ENCODE measurements around the gene SUSD1.
"Not testable (repeated sequence)": the region's sequence is repeated elsewhere in the genome, so short reads cannot be mapped to it uniquely, and the experiment has no call there.

SUSD1 gene

DNA sequence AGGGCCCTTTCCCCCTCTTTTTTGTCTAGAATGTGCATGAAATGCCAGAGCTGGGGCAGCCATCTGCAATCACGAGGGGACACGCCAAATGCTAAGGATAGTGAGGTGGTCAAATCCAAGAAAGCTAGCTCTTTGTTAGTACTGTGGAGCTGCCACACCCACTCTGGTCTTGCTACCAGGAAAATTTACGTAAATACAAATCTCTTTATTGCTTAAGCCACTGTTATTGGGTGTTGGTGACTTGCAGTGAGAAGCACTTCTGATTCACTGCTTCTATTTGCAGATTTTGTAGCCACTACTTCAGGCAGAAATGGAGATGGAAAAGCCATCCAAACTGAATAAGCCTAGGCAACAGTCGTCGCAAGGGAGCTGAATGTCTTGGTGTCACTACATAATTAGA, 25.6 kb upstream of the SUSD1 start:
- TF ChIP-seq, protein P1, sequence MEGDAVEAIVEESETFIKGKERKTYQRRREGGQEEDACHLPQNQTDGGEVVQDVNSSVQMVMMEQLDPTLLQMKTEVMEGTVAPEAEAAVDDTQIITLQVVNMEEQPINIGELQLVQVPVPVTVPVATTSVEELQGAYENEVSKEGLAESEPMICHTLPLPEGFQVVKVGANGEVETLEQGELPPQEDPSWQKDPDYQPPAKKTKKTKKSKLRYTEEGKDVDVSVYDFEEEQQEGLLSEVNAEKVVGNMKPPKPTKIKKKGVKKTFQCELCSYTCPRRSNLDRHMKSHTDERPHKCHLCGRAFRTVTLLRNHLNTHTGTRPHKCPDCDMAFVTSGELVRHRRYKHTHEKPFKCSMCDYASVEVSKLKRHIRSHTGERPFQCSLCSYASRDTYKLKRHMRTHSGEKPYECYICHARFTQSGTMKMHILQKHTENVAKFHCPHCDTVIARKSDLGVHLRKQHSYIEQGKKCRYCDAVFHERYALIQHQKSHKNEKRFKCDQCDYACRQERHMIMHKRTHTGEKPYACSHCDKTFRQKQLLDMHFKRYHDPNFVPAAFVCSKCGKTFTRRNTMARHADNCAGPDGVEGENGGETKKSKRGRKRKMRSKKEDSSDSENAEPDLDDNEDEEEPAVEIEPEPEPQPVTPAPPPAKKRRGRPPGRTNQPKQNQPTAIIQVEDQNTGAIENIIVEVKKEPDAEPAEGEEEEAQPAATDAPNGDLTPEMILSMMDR (IDR thresholded peaks at IDR 0.05; ENCODE audit: control insufficient read depth, extremely low read depth, insufficient read depth), result no peak
- H3K4me3 ChIP-seq (ENCODE audit: low read depth, low read length), result no peak overlapping the region
- DNase-seq (ENCODE audit: low read depth), result no peak

DNA sequence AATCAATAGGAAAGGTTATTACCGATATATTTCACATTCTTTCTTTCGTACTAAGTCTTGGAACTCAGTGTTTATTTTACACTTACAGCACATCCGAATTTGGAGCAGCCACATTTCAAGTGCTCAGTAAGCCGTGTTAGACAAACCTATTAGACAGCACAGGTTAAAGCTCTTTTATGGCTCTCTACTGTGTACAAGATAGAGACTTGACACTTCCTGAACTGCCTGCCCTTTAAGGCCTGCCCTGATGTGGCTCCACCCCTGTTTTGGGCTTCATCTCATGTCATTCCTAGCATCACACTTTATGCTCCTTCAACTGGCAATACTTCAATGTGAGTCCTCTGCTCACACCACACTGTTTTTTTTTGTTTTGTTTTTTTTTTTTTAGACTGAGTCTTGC, 23.5 kb upstream of the SUSD1 start:
- no peak overlapping the region for H3K4me3 ChIP-seq (ENCODE audit: low read depth, low read length)
- no peak for DNase-seq (ENCODE audit: low read depth)
- TF ChIP-seq, protein P1 (IDR thresholded peaks at IDR 0.05; ENCODE audit: control insufficient read depth, extremely low read depth, insufficient read depth), result no peak

DNA sequence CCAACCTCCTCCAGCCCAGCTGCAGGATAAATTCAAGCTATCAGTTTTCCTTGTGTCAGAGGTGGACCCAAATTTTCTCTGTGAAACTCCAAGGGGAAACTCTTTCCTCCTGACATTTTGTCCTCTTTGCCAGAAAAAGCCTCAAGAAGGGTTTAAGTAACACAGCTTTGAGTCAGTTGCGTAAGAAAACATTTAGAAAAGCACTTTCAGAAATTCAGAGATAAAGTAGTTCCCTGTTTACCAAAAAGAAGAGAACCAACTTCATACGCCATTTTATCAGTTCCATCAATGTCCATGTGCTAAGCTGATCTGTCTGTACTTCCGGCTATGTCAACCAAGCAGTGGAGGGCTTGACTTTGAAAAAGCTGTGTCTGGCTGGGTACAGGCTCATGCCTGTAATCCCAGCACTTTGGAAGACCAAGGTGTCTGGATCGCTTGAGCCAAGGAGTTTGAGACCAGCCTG, 19.9 kb upstream of the SUSD1 start:
- TF ChIP-seq, protein P1 (IDR thresholded peaks at IDR 0.05; ENCODE audit: control insufficient read depth, extremely low read depth, insufficient read depth), result no peak
- no peak overlapping the region for H3K4me3 ChIP-seq (ENCODE audit: low read depth, low read length)
- no peak for DNase-seq (ENCODE audit: low read depth)

DNA sequence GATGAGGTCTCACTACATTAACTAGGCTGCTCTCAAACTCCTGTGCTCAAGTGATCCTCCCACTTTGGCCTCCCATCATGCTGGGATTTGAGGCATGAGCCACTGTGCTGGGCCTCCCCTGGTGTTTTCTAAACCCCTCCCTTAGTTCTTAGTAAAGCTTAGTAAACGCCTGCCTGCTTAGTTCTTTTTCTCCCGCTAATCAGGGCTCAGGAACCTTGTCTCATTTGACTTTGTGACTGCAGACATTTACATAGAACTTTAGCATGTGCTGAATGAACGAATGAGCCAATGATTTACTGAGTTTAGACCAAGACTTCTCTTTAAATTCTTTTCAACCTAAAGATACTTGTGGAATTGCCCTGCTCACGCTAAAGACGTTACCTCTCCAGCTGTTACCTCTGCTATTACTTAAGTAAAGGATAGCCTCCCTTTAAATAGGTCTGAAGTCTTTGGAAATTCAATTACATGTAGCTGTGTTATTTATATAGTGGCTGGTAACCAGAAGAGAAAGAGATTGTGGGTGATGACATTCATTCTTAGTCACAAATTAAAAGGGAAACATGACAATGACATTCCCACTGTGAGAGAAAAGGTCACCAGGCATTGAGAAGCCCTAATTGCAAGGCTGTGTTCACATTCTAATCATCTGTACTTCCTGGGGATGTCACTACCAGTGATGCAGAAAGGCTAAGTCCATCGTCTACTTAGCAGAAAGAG, 18.6 kb upstream of the SUSD1 start:
- no peak for DNase-seq (ENCODE audit: low read depth)
- H3K4me3 ChIP-seq (ENCODE audit: low read depth, low read length), result no peak overlapping the region
- TF ChIP-seq, protein P1 (IDR thresholded peaks at IDR 0.05; ENCODE audit: control insufficient read depth, extremely low read depth, insufficient read depth), result no peak

DNA sequence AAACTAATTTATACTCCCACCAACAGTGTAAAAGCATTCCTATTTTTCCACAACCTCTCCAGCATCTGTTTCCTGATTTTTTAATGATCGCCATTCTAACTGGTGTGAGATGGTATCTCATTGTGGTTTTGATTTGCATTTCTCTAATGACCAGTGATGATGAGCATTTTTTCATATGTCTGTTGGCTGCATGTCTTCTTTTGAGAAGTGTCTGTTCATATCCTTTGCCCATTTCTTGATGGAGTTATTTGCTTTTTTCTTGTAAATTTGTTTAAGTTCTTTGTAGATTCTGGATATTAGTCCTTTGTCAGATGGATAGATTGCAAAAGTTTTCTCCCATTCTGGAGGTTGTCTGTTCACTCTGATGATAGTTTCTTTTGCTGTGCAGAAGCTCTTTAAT, 15.2 kb upstream of the SUSD1 start:
- not testable (repeated sequence) for H3K4me3 ChIP-seq (ENCODE audit: low read depth, low read length); DNase-seq (ENCODE audit: low read depth)

DNA sequence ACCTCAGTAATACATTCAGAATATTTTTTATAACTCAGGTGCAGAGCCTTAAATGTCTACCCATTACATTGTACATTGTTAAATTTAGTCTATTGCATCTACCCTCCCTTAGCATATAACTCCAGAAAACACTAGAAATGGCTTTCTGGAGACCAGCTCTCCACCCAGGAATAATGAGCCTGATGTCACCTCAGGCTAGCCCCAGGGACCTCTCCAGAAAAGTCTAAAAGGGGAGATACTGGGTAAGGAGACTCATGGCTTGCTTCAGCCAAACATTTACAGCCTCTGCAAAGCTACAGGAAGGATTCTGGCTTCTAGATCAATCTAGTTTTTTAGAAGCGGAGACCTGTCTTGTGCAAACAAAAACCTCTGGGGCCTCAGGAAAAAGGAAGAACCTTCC, 13.8 kb upstream of the SUSD1 start:
- H3K4me3 ChIP-seq (ENCODE audit: low read depth, low read length), result no peak overlapping the region
- TF ChIP-seq, protein P1 (IDR thresholded peaks at IDR 0.05; ENCODE audit: control insufficient read depth, extremely low read depth, insufficient read depth), result no peak
- no peak for DNase-seq (ENCODE audit: low read depth)

DNA sequence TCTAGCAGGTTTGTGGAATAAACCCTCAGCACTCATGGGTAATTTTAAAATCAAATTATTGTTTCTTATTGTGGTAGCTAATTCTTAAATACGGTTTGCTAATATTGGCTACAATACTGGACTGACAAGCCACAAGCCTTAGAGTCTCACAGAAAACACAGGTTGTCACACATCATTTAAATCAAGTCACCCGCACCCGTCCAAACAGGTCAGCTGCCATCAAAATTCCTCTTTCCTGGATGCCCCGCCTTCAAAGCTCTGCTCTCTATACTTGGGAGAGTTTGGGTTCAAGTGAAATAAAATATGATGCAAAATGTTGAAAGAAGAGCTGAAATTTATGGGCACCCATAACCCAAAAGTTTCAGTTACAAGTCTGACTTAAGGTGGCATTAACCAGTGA, 12.3 kb upstream of the SUSD1 start:
- no peak for DNase-seq (ENCODE audit: low read depth)
- H3K4me3 ChIP-seq (ENCODE audit: low read depth, low read length), result no peak overlapping the region
- TF ChIP-seq, protein P1 (IDR thresholded peaks at IDR 0.05; ENCODE audit: control insufficient read depth, extremely low read depth, insufficient read depth), result no peak
